A172 (cell line): ENCODE measurements around the gene LTBR. TPM values are rescaled to one million over a fixed set of nuclear protein-coding genes. Genes with fewer than 3 reads are reported as not detected.

Experiments
- DNase-seq: peaks from one replicate; pipeline ENCODE4 v3.0.0-alpha.2; 2015; ENCODE audit warnings: low spot score
- total RNA-seq: library from RNA; depleted of rRNA; stranded (reverse); fragments of >200 nt; shearing (Covaris generic); gene quantifications from 2 replicates; pipeline ENCODE4 v1.2.3, GENCODE V29; 2014

Gene LTBR
- total RNA-seq, 1 experiment from 2014 or later: not detected

DNA sequence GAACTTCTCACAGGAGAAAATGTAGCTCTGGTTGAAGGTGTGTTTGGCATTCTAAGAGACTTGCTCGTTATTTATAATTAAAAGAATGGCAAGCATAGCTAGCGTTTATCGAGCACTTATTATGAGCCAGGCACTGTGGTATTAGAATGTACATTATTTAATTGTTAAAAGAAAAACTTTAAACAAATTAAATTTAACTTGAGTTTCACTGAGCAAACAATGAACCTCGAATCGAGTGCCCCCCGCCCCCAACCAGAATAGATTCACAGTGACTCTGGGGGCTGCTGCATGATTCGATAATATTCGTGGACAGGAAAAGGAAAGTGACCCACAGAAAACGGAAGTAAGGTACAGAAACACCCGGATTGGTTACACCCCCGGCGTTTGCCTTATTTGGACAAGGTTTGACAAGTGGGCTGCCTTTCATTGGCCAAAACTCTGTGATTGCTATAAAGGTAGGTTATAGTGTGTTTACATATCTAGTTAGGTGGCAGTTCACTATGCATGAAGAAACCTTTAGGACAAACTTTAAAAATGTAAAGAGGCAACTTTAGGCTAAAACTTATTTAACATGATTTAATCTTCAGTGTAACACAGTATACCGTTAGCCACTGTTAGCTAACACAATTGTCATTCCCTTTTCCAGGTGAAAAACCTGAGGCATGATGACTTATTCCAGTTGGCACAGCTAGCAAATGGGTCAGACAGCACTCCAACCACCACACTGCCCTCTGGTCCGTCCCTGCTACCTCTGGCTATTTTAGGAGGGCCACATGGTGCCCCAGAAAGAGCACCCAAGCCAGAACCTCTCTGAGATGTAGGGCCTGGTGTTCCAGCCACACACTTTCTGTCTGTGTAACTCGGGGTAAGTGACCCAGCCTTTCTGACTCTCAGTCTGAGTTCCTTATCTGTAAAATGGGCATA is 15.7 kb upstream of the LTBR start:
- DNase-seq: peak; percentile 32

DNA sequence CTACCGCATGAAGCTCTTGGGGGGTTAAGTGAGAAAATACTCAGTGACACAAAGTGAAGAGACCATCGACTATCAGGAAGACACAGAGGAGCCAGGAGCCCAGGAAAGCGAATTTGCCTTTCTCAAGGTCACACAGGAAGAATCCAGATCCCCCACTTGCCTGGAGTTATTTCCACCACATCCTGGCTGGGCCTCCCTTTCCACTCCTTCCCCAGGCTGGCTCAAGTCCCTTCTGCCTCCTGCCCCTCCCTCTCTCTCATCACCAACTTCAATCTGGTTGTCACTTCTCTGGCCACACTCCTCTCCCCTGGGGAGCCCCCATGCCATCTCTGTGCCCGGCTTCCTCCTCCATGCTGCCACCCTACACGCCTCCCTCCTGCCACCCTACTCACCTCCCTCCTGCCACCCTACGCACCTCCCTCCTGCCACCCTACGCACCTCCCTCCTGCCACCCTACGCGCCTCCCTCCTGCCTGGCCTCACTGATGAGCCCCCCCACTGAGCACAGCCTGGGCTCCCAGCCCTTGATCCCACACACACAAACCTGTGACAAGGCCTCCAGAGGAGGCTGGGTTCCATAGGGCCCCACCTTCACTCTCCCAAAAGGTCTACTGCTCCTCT is 14.9 kb upstream of the LTBR start:
- peak; percentile 51 for DNase-seq

DNA sequence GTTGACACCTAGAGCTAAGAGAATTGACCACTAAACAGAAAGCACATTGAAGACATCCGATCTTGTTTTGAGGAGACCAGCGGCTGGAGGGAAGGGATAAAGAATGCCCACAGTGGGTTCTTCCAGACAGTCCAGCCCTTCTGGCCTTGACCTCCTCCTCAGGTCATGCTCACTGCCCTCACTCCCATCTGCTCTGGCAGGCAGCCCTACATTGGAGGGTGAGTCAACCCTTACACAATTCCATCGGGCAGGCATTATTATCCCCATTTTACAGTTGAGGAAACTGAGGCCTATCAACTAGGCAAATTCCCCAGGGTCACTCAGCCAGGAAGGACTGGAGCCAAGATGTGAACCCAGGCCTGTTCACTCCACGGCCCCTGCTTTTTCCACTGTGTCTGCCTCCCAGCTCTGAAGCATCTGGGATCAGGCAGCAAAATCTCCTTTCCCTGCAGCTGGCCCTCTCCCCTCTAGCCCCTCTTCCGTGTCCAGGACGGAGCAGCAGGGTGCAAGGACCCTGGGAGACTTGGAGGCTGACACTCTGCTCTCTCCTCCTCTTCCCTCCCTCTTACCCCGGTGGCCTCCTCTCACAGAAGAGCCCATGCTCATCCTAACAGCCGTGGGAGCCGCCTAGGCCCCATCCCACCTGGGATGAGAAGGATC is 13.9 kb upstream of the LTBR start:
- no peak for DNase-seq

DNA sequence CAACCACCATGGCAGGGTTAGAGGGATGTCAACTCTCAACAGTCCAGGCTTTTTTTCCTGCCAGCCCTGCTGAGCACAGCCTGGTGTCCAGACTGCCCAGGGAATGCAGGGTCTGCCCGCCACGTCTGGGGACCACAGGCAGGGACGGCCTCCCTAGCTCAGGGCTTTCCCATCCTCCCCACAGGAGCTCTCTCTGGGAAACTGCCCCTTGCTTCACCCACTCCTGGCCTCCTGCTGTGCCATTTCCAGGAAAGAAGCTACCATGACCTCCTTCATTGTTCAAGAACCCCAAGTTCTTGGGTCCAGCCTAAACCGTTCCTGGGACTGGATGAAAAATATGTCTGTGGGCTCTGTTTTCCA is 13.4 kb upstream of the LTBR start:
- DNase-seq: no peak

DNA sequence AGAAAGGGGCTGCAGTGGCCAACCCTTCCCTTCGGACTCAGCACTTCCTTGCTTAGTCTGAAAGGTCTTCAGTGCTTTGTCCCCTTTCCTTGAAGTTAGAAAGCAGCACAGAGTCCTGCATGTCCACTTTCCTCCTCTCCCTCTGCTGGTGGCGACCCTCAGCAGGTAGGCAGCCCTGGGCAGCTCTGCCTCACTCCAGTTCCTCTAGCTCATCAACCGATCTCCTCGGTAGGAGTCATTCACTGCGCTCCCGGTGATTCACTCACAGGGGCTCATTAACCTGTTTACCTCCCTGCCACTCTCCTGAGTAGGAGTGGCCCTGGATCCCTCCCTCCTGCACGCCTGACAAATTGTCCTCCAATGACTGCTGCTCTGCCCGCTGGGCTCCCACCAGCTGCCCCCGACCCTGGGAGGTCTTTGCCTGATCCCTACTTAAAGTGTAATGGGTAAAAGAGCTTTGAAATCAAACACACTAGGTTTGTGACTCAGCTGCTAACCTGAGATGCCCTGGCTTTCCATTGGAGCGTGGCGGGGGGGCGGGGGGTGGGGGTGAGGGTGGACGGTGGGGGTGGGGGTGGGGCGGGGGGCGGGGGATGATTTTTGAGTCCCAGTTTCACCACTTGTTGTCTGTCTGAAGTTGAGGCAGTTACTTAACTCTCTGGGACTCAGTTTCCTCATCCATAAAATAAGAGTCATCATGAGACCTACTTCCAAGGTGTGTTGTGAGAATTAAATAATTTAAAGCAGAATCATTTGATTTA is 12.8 kb upstream of the LTBR start:
- DNase-seq: peak; percentile 91

DNA sequence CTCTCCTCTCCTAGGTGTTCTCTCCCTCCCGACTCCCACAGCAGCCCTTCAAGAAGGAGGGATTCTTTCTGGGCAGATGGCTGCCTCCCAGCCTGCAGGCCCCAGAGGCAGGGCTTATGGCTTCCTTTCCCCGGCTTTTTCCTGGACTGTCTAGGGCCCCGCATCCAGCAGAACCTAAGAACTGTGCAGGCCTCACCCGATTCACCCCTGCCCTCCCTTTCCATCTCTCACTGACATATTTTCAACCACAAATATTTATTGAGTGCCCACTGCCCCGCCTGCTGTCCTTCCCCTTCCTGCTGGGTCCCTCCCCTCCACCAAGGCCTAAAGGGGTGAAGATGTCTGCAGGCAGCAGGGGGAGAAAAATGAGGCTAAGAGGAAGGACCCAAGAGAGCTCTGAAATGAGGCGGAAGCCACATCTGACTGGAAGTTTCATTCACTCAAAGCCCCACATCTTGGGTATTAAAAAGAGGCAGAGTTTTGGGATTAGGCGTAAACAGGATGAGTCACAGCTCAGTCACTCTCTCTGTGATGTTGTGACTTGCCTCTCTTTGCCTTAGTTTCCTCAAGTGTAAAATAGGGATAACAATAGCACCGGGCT is 11.5 kb upstream of the LTBR start:
- DNase-seq: peak; percentile 83

DNA sequence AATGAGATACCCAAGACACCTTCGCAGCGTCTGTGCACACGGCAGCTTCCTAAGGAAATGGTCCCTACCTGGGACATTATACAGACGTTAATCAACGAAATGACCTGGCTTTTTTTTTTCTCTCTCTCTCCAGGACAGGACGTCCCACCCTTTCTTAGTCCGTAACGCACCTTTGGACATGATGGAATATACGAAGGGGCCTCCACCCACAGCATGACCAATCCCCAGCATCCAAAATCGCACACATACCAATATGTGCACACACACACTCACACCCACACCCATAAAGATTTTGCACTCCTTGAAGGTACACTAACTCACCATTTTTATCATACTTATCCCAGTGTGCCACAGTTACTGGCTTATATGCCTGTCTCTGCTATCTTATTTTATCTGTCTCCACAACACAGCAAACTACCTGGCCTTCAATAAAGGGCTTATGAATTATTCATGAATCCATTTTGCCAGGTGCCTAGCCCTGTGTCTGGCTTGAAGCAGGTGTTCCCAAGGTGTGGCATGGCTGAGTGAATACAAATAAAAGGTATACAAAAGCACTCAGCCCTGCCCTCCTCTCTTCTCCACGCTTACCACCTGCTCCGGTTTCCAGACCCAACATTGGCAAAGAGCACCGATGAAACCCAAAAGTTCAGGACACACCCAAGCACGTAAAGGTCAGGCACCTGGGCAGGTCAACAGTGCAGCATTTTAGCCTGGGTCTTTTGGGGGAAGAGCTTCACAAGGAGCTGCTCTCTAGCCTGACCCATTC is 10.8 kb upstream of the LTBR start:
- no peak for DNase-seq

DNA sequence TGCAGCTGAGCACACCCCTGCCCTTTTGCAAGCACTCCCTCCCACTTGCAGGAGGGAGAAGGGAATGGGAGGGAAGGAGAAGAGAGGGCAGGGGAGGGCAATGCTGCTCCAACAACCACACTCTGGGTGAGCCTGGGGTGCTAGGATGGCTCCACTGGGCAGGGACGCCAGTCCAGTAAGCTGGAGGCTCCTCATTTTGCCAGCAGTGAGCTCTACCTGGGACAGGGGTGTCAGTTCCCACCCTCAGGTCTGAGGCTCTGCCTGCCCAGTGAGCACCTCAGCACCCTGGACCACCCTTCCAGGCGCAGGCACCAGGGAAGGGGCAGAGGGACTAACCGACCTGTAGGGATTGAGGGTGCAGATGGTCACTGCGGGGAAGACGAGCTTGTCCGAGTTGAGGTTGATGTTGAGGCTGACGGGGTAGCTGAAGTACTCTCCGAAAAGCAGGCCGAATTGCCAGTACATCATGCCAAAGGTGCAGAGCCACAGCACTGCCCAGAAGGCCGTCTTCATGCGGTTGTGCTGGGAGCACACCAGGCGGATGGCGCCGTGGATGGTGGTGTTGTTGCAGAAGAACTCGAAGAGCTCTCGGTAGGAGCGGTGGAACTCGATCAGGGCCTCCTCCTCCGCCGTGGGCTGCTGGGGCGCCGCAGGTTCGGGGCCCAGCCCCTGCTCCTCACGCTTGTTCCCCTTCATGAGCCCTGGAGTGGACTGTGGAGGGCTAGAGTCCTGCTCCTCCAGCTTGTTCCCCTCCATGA is 9.8 kb upstream of the LTBR start:
- no peak for DNase-seq

DNA sequence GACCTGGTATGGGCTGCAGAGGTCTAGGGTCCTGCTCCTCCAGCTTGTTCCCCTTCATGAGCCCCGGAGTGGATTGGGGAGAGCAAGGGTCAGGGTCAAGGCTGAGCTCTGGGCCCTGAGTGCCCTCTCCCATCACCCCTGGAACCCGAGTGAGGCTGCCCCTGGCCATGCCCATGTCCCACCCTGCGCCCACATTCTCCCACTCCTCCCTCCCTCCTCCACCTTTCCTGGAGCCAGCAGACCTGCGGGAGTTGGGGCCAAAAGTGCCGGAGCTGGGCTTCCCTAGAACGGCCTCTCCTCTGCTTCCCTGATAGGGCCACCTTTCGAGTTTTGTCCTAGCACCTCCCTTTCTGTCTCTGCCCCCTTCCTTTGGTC is 9.2 kb upstream of the LTBR start:
- no peak for DNase-seq

DNA sequence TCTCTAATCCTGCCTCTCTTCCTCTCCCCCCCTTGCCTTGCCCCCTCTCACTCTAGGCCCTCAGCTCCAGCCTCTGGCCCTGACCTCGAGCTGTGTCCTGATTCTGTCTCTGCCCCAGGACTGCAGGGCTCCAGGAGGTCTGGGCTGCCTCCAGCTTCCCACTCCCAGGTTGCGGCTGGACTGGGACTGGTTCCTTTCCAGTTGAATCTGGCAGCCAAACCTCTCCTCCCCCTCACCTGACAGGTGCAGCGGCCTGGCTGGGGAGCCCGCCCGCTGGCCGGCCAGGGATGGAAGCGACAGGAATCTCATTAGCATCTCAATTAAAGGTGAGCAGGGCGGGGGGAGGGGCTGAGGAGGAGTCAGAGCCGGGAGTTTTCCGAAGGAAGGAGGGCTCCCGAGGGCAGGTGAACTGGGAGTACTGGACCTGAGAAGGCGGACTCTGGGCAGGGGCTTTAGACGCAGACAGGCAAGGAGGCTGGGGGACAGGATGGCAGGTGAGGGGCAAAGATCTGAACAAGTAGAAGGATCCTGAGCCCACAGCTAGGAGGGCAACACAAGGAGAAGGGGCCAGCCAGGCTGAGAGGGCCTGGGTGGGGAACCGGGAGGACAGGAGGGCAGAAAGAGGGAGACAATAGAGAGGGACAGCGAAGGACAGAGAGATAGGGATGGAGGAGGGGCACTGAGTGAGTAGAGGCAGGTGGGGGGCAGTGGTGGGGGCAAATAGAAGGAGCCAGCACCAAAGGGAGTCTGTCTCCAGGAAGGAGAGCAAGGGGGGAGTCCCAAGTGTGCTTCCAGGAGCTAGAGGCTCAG is 8.5 kb upstream of the LTBR start, which contains the start of gene SCNN1A:
Gene SCNN1A (minus strand): TSS at position 295 of the 810 bp plus-strand sequence. CDS start 780 bp downstream, outside the sequence.
- no peak for DNase-seq

DNA sequence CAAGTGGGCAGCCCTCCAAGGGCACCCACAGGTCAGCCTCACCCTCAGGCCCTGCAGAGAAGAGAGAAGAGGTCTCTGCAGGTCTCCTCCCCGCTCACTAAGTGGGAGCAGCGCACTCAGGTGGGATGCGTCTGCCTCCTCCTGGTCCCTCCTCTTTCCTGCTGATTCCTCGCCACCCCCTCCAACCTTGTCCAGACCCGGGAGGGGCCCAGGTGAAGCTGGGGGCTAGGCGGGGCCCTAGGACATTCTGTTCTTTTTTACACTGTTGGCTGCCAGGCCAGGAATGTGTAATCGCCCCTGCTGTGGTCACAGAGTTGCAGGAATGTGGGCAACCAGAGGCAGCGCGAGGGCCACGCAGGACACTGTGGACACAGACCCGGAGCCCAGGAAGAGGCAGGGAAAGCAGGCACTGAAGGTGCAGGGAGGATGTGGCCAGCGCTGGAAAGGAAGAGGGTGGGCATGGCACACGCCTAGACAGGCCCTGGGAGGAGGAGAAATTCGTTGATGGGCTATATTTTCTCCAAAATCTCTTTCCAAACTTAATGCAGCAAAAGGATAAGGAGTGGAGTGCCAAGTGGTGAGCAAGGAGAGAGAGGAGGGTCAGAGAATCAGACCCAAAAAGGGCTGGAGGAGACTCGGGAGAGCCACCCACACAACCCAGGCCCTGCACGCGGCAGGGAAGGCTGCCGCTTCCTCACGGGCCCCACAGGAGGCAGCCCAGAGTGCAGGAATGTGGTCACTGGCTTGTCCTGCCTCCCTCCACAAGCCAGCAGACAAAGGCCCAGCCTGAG is 7.7 kb upstream of the LTBR start:
- DNase-seq: peak; percentile 42

DNA sequence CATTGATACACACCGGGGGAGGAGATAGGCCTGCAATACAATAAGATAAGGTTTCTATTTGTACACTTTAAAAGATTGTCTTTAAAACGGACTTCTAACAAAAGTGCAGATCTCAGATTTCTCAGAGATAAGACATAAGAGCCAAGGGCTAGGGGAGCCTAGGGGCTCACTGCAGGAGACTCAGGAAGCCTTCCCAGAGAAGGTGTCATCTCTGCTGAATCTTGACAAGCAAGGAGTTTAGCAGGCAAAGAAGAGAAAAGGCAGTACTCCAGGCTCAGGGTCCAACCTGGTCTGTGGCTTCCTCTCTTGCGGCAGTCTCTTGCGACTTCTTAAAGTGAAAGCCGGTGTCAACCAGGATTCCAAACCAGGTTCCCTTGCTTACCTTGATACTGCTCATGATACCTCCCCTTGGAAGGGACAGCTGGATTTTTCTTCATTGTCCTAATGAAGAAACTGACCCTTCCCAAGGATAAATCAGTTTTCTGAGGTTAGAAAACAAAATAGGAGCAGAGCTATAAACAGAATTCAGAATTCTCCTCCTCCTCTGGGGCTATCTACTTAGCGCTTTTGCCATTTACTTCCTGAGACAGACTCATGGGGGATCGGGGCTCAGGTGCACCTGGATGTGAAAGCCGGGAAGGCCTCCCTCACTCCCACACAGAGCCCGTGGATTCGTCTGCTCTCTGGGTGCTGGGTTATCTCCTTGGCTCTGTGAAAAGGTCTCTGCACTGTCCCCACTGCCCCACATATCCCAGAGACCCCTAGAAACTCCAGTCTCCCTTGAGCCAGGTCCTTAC is 6.9 kb upstream of the LTBR start:
- no peak for DNase-seq

DNA sequence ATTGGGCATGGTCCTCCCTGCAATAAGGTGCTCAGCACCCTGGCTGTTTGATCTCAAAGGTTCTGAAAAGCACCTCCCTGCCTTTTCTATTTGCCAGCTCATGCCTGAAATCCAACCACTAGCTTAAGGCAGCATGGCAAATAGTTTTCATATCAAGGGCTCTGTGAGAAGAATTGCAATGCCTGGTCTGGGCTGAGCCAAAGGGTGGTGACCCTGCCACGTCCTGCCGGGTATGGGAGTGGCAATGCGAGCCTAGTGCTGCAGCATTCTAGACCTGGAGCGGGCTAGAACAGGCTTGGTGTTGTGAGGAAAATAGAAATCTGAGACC is 6.3 kb upstream of the LTBR start:
- DNase-seq: no peak

DNA sequence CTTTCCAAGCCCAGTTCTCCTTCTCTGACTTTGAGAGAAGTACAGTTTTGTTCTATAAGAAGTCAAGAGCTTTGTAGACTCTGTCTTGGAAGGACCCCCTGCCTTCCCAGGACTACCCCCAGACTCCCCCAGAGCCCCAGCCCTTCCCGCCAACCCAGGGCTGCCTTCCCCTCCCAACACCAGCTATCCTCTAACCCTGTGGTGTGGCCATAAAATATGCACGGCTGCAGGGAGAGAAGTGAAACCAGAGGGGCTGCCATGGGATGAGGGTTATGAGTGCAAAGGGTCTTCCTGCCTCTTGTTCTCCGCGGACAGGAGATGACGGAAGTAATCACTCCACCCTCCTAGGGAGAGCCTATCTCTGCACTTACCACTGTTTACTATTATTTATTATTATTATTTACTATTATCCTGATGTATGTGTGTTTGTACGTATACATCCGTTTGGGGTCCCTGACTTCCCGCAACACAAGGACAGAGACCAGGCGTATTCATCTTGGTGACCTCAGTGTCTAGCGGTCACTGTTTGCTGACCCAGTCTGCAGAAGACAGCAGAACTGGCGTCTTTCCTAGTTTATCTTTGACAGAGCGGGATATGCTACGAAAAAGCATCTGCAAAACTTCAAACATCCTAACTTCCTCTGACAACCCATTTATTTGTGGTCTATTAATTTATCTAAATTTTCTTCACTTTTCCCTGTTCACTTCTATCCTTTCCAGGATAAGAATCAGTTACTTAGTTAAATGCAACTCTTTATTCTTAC is 5.1 kb upstream of the LTBR start:
- no peak for DNase-seq

DNA sequence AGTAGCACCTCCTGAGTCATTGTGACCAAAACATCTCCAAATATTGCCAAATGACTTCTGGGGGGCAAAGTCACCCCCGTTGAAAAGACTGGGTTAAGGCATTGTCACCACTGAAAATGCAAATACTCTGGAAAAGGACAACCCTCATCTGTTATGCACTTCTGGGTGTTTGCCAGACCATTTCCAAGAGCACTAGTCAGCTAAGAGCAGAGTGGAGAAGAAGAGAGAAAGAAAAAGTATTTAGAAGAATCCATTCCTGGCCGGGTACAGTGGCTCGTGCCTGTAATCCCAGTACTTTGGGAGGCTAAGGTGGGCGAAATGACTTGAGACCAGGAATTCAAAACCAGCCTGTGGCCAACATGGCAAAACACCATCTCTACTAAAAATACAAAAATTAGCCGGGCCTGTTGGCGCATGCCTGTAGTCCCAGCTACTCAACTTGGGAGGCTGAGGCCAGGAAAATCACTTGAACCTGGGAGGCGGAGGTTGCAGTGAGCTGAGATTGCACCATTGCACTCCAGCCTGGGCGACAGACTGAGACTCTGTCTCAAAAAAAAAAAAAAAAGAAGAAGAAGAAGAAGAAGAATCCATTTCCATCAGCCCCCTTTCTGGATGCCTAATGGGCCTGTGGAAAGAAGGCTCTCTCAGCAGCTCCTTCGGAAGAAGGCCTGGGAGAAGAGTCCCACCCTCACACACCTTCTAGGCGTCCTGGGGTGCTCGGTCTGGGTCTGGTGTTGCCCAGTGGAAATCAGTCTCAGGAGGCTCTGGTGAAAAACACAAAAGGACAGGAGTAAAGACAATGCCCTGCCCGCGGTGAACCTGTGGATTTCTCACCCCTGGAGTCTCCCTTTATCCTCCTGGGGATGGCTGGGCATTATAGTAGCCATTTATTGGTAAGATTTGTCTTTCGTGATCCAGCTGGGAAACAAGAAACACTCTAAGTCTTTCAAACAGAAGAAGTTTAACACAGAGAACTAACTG is 3.5 kb upstream of the LTBR start:
- no peak for DNase-seq

DNA sequence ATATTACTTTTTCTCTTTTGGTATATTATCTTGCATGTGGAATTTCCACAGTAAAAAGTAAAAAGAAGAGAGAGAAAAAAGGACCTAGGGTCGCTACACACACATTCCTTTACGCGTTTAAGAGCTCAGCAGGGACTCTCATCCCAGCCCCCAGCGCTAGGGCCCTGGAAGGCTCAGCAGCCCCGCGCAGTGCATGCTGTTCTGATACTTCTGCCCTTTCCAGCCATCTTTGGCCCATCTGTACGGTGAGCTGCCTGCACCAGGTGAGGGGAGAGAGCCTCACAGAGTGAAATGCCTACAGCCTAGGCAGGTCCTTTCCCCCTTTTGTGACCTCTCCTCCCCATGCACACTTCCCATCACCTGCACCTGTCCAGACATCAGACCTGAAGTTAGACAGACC is 1.6 kb upstream of the LTBR start:
- no peak for DNase-seq
